NCI-H69 (cell line): Measurements from ENCODE around the gene LYPD5.
"Not testable (repeated sequence)": the region's sequence is repeated elsewhere in the genome, so short reads cannot be mapped to it uniquely, and the experiment has no call there.

Experiments
- DNase-seq: peaks from one replicate; lab custom pipeline; 2025; lab: John Stamatoyannopoulos, UW

LYPD5 gene

DNA sequence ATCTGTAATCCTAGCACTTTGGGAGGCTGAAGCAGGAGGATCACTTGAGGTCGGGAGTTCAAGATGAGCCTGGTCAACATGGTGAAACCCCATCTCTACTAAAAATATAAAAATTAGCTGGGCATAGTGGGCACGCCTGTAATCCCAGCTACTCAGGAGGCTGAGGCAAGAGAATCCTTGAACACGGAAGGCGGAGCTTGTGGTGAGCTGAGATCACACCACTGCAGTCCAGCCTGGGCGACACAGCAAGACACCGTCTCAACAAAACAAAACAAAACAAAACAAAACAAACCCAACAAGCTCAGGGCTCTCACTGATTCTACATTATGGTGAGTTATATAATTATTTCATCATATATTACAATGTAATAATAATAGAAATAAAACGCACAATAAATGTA is 4.2 kb upstream of the LYPD5 start:
- DNase-seq, result not testable (repeated sequence)

DNA sequence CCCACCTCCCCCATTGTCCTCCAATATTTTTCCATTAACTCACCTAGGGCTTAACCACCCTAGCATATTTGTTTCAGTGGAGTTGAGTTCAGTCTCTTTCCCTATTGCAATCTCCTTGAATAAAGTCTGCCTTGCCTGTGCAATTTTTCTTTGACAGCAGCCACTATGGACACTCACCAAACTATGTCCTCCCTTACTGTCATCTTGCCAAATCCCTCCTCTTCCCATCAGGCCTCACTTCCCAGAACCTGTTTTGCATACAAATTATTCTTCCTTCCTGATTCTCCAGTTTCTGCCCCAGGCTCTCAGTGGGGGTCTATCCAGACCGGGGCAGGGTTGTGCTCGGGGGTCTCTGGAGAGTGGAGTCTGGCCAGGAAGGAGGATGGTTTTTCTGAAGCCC is 2.2 kb upstream of the LYPD5 start:
- DNase-seq, result no peak

DNA sequence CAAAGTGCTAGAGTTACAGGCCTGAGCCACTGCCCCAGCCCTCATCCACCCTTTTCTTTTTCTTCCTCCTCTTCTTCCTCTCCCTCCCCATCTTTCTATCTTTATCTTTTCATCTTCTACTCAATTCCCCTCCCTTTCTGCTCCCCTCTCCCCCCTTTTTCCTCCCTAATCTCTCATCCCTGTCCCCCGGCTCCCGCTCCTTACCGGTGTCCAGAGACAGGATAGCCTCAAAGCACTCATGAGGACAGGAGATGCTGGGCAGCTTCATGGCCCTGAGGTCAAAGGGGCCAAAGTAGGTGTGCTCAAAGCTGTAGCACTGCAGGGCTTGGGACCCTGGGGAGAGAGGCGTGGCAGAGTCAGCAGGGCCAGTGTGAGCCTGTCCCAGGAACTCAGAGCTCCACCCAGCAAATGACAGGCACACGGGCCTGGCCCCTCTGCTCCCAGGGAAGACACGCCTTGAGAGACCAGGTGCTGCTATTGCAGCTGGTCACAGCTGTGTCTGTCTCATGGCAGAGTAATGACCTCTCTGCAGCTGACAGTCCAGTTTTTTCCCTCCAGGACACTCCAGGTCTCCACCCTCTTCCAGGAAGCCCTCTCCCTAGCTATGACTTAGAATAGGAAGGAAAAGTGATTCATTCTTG is 2.6 kb downstream of the LYPD5 start:
- DNase-seq, result peak; percentile 72

DNA sequence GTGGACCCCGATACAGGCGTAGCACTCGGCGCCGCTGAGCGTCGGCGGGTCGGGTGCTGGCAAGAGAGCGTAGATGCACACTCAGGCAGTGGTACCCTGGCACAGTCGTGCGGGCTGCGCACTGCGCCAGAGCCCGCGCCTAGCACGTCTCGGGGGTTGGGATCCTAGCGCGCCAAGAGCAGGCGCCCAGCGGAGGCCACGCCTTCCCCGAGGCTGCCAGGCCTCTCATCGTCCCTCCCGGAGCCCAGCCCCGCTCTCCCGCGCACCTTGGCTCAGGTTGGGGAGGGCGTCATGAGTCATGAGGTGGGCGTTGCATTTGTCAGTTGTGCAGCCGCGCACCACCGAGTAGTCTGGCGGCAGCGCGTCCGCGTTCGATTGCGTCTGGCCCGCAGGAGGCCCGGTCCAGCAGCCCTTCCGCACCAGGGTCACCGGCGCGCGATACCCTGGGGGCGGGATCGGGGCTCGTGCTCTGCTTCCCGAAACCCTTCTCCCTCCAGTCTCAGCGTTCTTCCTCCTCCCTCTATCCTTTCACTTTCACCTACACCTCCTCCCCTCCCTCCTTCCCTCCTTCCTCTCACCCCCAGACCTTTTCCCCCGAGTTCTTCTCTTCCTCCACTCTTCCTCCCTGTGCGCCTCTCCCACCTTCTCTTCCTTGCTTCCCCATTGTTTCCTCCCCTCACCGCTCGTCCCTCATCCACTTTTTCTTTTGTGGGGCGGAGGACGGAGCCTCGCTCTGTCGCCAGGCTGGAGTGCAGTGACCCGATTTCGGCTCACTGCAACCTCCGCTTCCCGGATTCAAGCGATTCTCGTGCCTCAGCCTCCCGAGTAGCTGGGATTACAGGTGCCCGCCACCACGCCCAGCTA is 3.5 kb downstream of the LYPD5 start:
- peak; percentile 97 for DNase-seq

DNA sequence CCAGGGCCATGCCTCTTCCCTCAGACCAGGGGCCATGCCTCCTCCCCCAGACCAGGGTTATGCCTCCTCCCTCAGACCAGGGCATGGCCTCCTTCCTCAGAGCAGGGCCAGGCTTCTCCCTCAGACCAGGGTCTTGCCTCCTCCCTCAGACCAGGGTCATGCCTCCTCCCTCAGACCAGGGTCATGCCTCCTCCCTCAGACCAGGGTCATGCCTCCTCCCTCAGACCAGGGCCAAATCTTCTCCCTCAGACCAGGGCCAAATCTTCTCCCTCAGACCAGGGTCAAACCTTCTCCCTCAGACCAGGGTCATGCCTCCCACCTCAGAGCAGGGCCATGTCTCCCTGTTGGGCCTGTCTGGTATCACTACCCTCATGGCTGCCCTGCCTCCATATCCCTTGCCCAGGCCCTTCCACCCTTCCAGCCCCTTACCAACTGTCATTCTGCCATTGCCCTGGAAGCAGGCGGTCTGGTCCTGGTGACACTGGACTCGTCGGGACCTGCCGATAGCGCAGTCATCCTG is 4.2 kb downstream of the LYPD5 start:
- no peak for DNase-seq

DNA sequence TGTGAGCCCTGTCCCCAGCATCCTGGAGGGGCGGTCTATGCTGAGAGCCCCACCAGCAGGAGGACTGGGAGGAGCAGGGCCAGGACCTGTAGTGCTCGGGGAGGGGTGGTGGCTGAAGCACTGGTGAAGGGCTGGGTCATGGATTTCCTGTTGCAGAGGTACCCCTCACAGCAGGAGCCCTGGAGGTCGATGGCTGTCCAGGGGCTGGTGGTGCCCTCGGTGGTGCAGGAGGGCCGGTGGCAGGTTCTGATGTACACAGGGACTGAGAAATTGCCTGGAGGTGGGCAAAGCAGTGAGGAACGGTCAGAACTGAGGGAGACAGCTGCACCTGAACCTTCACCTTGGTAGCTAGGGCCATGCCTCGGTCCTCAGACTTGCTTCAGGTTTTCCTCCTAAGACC is 4.7 kb downstream of the LYPD5 start:
- DNase-seq, result no peak

DNA sequence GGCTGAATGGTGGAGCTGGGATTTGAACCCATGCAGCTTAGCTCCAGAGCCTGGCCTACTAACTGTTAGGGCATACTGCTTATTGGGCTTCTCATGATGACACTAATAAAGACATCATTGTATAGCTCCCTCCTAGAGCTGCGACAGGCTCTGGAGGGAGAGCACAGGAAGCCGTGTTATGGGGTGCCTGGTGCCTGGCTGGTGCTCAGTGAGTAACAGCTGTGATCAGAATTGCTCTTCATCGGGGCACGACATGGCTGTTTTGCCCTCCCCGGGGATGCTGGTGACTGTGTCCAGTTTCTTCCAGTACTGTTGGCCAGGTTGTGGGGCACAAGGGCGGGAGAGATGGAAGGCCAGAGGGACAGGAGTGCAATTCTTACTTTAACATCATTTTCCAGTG is 5.1 kb downstream of the LYPD5 start:
- no peak for DNase-seq

DNA sequence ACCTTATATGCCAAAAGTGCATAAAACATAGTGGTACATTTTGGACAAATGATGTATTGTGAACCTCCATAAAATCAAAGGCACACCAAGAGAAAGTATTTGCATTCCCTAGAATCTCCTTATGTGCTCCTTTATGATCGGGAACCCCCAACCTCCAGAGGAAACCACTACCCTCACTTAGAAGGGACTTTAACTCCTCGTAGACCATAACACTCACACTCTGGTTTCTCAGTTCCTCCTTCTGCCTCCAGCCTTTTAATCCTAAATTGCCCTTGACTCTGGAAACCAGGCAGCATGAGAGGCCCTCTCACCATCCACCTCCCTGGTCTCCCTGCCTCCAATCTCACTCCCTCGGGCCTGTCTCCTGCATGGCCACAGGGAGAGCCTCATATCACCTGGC is 11.7 kb downstream of the LYPD5 start:
- no peak for DNase-seq

DNA sequence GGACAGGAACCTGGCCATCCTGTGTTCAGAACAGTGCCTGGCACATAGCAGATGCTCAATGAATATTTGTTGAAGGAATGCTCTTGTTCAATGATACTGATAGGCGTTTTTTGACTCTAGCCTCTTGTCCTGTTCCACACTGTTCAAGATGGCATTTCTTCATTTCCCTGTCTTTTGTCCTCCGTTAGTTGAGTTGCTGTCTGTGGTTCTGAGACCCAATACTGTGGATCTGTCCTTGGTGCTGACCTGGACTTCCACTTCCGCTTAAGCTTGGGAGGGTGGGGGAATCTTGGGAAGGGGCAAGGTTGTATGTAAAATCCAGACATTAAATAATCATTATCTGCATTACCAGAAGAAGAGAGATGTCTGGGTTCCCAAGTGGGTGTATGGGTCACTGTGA is 13.2 kb downstream of the LYPD5 start:
- no peak for DNase-seq

DNA sequence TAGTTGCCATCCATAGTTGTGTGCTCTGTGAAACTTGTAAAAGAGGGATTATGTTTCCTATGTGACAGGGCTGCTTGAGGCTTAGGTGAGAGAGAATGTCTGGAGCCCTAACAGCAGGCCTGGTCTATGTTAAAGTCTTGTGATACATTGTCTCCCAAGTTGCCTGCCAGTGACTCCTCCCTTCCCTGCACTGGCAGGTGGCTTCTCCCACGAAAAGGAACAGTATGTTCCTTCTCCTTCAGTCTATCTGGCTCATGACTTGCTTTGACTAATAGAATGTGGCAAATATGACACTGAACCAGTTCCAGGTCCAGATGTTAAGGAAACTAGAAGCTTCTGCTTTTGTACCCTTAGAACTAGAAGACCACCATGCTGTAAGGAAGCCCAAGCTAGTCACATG is 15.6 kb downstream of the LYPD5 start:
- DNase-seq, result no peak

DNA sequence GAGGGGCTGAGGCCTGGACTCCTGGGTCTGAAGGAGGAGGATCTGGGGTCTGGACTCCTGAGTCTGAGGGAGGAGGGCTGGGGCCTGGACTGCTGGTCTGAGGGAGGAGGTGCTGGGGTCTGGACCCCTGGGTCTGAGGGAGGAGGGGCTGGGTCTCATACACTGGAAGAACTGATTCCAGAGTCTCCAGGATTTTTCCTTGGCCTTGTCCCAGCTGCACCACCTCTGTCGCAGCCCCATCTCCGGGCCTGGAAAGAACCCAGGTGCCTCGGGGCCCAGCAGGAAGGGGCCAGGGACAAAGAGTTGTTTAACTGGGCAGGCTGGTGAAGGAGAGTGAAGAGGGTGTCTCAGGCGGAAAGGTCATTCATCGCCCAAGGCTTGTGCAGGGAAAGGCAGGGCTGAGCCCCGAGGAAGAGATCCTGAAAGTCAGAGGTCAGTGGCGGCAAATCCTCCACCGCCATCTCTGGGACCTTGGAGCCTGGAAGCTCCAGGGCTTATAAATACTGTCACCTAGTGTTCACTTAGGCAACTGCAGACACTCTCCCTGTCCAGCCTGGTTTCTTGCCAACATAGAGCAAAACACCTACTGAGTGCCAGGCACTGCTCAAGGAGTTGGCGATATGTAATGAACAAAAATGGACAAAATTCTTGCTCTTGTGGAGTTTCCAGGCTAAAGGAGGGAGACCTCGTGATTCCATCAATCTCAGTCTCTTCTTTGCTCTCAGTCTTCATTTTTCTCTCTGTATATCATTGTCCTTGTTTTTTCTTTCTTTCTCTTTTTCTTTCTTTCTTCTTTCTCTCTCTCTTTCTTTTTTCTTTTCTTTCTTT is 17.1 kb downstream of the LYPD5 start:
- peak; percentile 83 for DNase-seq

DNA sequence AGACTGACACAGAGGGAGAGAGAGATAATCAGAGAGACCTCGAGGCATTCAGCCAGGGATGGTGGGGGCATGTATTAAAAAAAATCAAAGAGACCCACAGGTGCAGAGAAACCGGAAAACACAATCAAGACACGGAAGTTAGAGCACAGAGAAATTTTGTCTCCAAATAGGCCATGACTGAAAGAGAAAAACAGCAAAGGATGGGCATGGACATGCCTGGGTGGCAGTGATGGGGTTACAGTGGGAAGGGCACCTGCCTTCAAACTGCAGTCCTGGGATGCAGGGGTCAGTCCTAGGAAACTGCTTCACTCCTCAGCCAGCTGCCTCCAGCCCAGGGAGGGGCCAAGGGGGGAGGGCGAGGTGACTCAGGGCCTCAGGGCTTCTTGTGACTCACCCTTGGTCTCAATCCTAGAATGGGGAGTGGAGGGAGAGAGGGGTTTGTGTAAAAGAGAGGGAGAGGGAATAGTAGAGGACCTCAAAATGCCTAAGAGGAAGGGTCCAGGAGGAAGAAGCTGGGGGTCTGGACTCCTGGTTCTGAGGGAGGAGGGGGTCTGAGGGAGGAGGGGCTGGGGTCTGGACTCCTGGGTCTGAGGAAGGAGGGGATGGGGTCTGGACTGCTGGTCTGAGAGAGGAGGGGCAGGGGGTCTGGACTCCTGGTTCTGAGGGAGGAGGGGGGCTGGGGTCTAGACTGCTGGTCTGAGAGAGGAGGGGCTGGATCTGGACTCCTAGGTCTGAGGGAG is 17.8 kb downstream of the LYPD5 start:
- DNase-seq, result peak; percentile 46

DNA sequence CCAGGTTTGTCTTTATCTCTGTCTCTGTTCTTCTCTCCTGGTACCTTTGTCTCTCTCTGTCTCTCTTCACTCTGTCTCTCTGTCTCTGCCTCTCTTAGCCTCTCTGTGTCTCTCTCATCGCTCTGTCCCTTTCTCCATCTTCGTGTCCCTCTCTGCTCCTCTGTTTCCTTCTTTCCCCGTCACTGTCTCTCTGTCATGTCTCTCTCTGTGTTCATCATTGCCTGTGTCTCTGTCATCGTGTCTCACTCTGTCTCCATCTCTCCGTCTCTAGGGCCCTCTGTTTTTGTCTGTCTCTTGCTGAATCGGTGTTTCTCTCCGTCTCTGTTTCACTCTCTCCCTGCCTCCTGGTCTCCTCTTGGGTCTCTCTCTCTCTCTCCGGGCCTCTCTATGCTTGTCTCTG is 18.6 kb downstream of the LYPD5 start:
- DNase-seq, result no peak

DNA sequence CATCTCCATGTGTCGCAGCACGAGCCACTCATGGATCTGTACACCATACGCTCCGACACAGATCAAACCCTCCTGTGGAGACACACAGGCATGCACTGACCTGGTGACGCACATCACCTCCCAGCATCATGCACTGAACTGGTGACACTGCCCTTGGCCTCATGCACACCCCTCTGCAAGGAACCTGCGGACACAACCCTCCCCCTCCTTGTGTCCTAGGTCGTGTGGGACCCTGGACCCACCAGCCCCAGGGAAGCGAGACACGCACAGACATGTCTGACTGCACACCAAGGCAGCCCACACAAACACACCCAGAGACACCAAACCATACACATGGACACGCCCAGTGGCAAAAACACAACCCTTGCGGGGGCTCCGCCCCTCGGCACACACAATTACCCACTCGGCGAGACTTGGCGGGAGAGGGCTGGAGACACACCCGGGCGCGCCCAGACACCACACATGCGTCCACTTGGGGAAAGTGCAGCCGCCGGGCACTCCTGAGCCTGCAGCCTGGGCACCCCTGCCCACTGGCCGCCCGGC is 19.5 kb downstream of the LYPD5 start:
- DNase-seq, result peak; percentile 63

DNA sequence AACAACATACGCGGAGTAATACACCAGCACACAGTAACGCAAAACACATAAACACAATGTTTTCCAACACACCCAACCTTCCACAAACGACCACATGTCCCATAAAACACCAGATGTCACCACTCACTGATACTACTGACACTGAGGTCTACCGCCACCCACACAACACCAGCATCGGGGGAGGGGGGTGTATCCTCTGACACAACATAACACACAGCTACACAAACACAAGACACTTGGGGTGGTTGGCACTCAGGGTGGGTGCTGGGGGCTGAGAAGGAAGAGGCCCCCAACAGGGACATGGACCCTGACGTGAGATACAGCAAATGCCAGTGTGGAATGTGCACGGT is 20.0 kb downstream of the LYPD5 start:
- no peak for DNase-seq

DNA sequence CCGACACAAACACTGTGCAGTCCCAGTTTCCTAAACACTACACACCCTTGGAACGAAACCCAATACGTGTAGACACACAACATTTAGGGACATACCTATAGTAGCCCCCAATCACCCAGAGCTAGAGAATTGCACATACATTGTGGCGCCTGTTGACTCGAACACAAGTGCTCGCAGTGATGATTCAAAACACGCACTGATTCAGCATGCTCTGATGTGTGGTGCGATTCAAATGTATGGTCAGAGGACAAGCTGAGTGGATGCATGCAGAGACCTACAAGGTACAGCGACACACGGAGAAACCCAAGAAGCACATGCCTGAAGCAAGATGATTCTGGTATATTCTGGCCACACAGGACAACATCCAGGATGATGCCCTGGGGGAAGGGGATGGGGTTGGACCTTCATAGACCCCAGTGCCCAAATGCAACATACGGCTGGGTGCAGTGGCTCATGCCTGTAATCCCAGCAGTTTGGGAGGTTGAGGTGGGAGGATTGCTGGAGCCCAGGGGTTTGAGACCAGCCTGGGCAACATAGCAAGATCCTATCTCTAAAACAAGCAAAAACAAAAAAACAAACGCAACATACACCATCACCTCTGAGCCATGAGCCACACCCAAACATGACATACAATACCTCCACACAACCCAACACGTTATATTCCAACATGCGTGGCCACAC is 20.5 kb downstream of the LYPD5 start:
- DNase-seq, result no peak

DNA sequence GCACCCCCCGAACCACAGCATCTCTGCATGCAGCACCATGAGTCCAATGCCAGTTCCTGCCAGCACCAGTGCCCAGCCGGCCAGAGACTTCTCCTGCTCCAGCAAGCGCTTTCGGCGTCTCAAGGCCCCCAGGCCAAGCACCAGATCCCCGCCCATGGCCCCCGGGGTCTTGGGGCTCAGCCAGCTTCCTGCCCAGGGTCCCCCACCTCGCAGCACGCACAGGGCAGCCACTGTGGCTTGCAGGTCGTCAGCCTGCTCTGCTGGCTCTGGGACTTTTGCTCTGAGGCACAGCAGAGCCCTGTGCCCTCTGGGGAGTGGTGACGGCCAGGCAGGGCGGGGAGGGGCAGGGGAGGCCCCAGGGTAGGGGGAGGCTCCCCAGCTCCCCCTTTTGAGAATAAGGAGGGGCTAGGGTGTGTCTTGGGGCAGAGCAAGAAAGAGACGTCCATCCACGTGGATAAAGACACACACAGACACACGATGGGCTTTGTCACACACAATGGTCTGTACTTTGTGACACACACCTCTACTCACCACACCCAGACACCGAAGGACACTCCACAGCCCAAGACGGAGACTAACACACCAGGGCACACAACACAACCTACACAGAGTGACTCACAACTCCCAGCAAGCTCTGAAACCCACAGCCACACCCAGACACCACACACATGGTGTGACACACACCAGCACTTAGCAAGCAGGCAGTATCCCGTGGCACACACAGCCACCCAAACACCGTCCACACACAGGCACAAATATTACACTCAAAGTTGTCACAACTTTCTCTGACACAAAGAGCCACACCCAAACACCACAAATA is 21.3 kb downstream of the LYPD5 start, which contains the start of gene KCNN4:
Gene KCNN4 (minus strand): TSS at position 268 of the 820 bp plus-strand sequence. CDS start 112 bp downstream, at position 156.
- peak; percentile 19 for DNase-seq

DNA sequence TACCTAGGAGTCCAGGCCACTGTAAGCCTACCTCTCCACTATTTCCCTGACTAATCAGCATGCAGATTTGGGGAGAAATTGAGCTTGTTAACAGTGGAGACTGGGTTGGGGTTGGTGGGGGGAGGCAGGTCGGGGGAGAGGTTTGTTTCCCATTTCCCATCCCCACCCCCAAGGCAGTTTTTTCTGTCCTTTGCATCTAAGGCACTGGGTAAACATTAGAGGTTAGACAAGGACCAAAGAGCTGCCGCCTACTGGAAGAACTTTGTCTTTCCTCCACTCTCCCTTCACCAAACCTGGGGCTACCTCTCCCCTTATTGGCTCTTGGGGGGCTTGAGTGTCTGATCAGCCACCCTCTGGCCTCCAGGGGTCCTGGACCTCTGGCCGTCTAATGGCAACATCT is 22.4 kb downstream of the LYPD5 start:
- peak; percentile 37 for DNase-seq

DNA sequence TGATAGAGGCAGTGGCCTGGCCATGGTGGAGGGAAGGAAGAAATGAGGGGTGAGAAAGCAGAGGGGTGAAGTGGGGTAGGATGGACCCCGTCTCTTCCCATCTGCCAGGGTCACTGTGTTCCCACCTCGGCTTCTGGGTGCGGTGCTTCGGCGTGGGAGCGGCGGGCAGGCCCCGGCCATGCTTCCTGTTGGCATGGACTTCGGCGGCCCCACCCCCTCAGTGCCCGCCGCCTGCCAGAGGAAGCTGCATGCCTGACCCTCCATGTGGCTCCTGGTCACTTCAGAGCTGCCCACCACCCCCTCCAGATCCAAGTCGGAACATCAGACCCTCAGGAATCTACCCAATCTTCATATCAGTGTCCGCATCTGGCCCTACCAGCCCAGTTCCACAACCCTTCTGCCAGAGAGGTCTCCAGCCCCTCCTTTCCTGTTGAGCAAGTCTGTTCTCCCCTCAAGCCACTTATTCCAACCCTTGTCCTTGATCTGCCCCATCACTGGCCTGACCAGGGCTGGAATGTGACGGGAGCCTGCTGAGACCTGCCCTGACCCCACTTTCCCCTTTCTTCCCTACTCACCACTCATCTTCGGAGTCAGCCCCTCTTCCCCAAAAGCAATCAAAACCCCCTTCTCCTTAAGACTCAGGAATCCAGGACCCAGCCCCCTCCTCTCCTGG is 23.0 kb downstream of the LYPD5 start:
- no peak for DNase-seq
